Liver (tissue), 9 donors: ENCODE measurements around the gene NOVA2. TPM values are rescaled to one million over a fixed set of nuclear protein-coding genes. Genes with fewer than 3 reads are reported as not detected.
A peak's percentile ranks its signal among the peaks of the same experiment; 100 is the strongest.

ENCODE experiments used
- DNase-seq: peaks from one replicate; pipeline ENCODE4 v3.0.0-alpha.2; 2017; ENCODE audit warnings: low spot score
- H3K27ac ChIP-seq, 2 donors: one replicate each; pipeline ENCODE4 v1.7.0; 2013; ENCODE audit warnings: inconsistent platforms in 2 of 2, low read length in 2 of 2, control low read depth in 1 of 2, low read depth in 1 of 2, mild to moderate bottlenecking in 1 of 2
- H3K27me3 ChIP-seq, 4 donors: one replicate each; pipeline versions ENCODE4 v1.6.1 to v1.7.0; 2013; ENCODE audit warnings: low read length in 3 of 4, inconsistent platforms in 1 of 4, mild to moderate bottlenecking in 1 of 4, moderate library complexity in 1 of 4; ENCODE audit not compliant: control insufficient read depth in 4 of 4, insufficient read depth in 4 of 4
- H3K36me3 ChIP-seq, 4 donors: one replicate each; pipeline versions ENCODE4 v1.6.1 to v1.7.0; 2013; ENCODE audit warnings: low read length in 3 of 4, mild to moderate bottlenecking in 3 of 4, low read depth in 1 of 4, moderate library complexity in 1 of 4; ENCODE audit not compliant: control insufficient read depth in 4 of 4, insufficient read depth in 3 of 4
- H3K4me1 ChIP-seq, 4 donors: one replicate each; pipeline versions ENCODE4 v1.6.1 to v1.7.0; 2013; ENCODE audit warnings: low read length in 3 of 4, mild to moderate bottlenecking in 3 of 4, moderate library complexity in 1 of 4; ENCODE audit not compliant: control insufficient read depth in 4 of 4, insufficient read depth in 4 of 4
- H3K4me3 ChIP-seq, 3 donors: one replicate each; pipeline versions ENCODE4 v1.6.1 to v1.7.0; 2013; ENCODE audit warnings: low read length in 3 of 3, control low read depth in 1 of 3, low read depth in 1 of 3, mild to moderate bottlenecking in 1 of 3
- H3K9ac ChIP-seq, 2 donors: one replicate each; pipeline ENCODE4 v1.7.0; 2013; ENCODE audit warnings: low read length in 2 of 2, mild to moderate bottlenecking in 2 of 2, moderate library complexity in 2 of 2, control low read depth in 1 of 2, low read depth in 1 of 2
- H3K9me3 ChIP-seq, 4 donors: one replicate each; pipeline versions ENCODE4 v1.6.1 to v1.7.0; 2013; ENCODE audit warnings: low read length in 3 of 4; ENCODE audit not compliant: control insufficient read depth in 4 of 4
- ATF3 ChIP-seq: IDR thresholded peaks from 2 replicates; pipeline ENCODE4 v1.6.1; 2016; ENCODE audit warnings: antibody characterized with exemption
- CTCF ChIP-seq: fragments of 150-350 bp; IDR thresholded peaks from 2 replicates; pipeline ENCODE4 v1.5.1; 2017; ENCODE audit warnings: improper control_type of control experiment, low read depth, low read length; ENCODE audit not compliant: missing input control
- FOXA1 ChIP-seq: IDR thresholded peaks from 2 replicates; pipeline ENCODE4 v1.6.1; 2016; ENCODE audit warnings: antibody characterized with exemption
- FOXA2 ChIP-seq: IDR thresholded peaks from 2 replicates; pipeline ENCODE4 v1.6.1; 2016; ENCODE audit warnings: antibody characterized with exemption
- GABPA ChIP-seq, 2 donors: IDR thresholded peaks in 1 of 2; conservative IDR thresholded peaks in 1 of 2; 2 replicates each; pipeline ENCODE4 v1.6.1; 2016; ENCODE audit warnings: antibody characterized with exemption in 2 of 2, mild to moderate bottlenecking in 1 of 2, moderate library complexity in 1 of 2
- HNF4A ChIP-seq, 2 donors: conservative IDR thresholded peaks; 2 replicates each; pipeline ENCODE4 v1.6.1; 2016; ENCODE audit warnings: antibody characterized with exemption in 2 of 2, mild to moderate bottlenecking in 2 of 2
- HNF4G ChIP-seq: IDR thresholded peaks from 2 replicates; pipeline ENCODE4 v1.6.1; 2016; ENCODE audit warnings: antibody characterized with exemption
- JUND ChIP-seq, 2 donors: IDR thresholded peaks; 2 replicates each; pipeline ENCODE4 v1.6.1; 2016; ENCODE audit warnings: antibody characterized with exemption in 2 of 2
- MAX ChIP-seq: IDR thresholded peaks from 2 replicates; pipeline ENCODE4 v1.6.1; 2016; ENCODE audit warnings: antibody characterized with exemption
- NR2F2 ChIP-seq: IDR thresholded peaks from 2 replicates; pipeline ENCODE4 v1.6.1; 2016; ENCODE audit warnings: antibody characterized with exemption
- REST ChIP-seq: IDR thresholded peaks from 2 replicates; pipeline ENCODE4 v1.6.1; 2016; ENCODE audit warnings: antibody characterized with exemption, mild to moderate bottlenecking
- SP1 ChIP-seq: IDR thresholded peaks from 2 replicates; pipeline ENCODE4 v1.6.1; 2018; ENCODE audit warnings: antibody characterized with exemption, mild to moderate bottlenecking
- TAF1 ChIP-seq: conservative IDR thresholded peaks from 2 replicates; pipeline ENCODE4 v1.6.1; 2016; ENCODE audit warnings: antibody characterized with exemption, mild to moderate bottlenecking
- ZBTB33 ChIP-seq: IDR thresholded peaks from 2 replicates; pipeline ENCODE4 v1.6.1; 2016; ENCODE audit warnings: antibody characterized with exemption
- WGBS: extraction: QIAGEN DNeasy Blood & Tissue Kit; methylation state at CpG from one replicate; pipeline ENCODE4 v1.1.7; 2013; 5-methylcytosine and 5-hydroxymethylcytosine counted together
- polyA plus RNA-seq, 2 donors: library from polyadenylated mRNA; stranded (reverse) in 1 of 2; unstranded in 1 of 2; fragments of 200-250 nt in 1 of 2; fragments of >200 nt in 1 of 2; fragmentation: Nextera tagmentation in 1 of 2; extraction: Ambion mirVana in 1 of 2; gene quantifications; one replicate each; pipeline versions ENCODE4 v1.2.1 to v1.2.3, GENCODE V29; 2013 to 2015
- total RNA-seq, 2 donors: library from RNA; depleted of rRNA; stranded (reverse); fragments of >200 nt; gene quantifications; one replicate each; pipeline ENCODE4 v1.2.3, GENCODE V29; 2014
- donor health status: healthy.
- donor health status: healthy.
- donor health status: healthy.
- donor health status: healthy.
- donor health status: healthy.

NOVA2 gene
- total and polyA plus RNA-seq, 4 donors = 0.31 to 1.6 (median 0.42) TPM

- 36% methylated on average over 69 of the region's 69 CpGs for WGBS
- H3K9ac ChIP-seq = no peak overlapping the region
- no peaks in the 10 kb centered on the region for H3K27me3 ChIP-seq
- peak; percentile 45 for DNase-seq
- H3K4me3 ChIP-seq = peak overlapping the region in 2 of 3 donors; percentile 12 to 51
- H3K27ac ChIP-seq = no peak overlapping the region
- peaks cover 2 to 5% (median 3%) of the 10 kb centered on the region in 4 donors for H3K36me3 ChIP-seq
- TF ChIP-seq ATF3 (no peak), HNF4A (conservative IDR thresholded peaks at IDR 0.05) (no peak), FOXA2 (no peak), GABPA (IDR thresholded peaks at IDR 0.05 in 1 of 2, conservative IDR thresholded peaks at IDR 0.05 in 1 of 2) (no peak), FOXA1 (no peak), CTCF (no peak), HNF4G (no peak), MAX (no peak), SP1 (no peak)
- H3K9me3 ChIP-seq = no peaks in the 10 kb centered on the region
- peaks cover 9 to 27% (median 15%) of the 10 kb centered on the region in 4 donors for H3K4me1 ChIP-seq
Observed at GRCh38 chr19:45901432-45901911, 72.2 kb downstream of the NOVA2 start.

GRCh38 chr19:45900738-45901431, 72.8 kb downstream of the NOVA2 start:
- no peak overlapping the region for H3K27ac ChIP-seq
- DNase-seq = no peak

More at GRCh38 chr19:45900738-45901431, 72.8 kb downstream of the NOVA2 start:
- TF ChIP-seq HNF4G (no peak), TAF1 (no peak), HNF4A (conservative IDR thresholded peaks at IDR 0.05) (no peak), SP1 (no peak), REST (no peak), NR2F2 (no peak), ZBTB33 (no peak), FOXA2 (no peak), GABPA (IDR thresholded peaks at IDR 0.05 in 1 of 2, conservative IDR thresholded peaks at IDR 0.05 in 1 of 2) (no peak), JUND (IDR thresholded peaks at IDR 0.05) (no peak)
- Histone ChIP-seq H3K9me3 (no peaks in the 10 kb centered on the region), H3K27me3 (no peaks in the 10 kb centered on the region), H3K36me3 (peaks cover 2 to 5% (median 3%) of the 10 kb centered on the region in 4 donors), H3K9ac (no peak overlapping the region), H3K4me3 (peak overlapping the region in 1 of 3 donors; percentile 51), H3K4me1 (peaks cover 9 to 27% (median 15%) of the 10 kb centered on the region in 4 donors)
- 81% methylated on average over 22 of the region's 22 CpGs for WGBS
